Measurements from ENCODE around the gene NOS1AP.
"Not testable (repeated sequence)": the region's sequence is repeated elsewhere in the genome, so short reads cannot be mapped to it uniquely, and the experiment has no call there.

The NOS1AP gene

GRCh38 chr1:162172311-162173102, 103.0 kb downstream of the NOS1AP start:
- no peak for DNase-seq

GRCh38 chr1:162173607-162174006, 104.1 kb downstream of the NOS1AP start:
- not testable (repeated sequence) for DNase-seq

- not testable (repeated sequence) for DNase-seq
Measured at GRCh38 chr1:162174027-162174426, 104.5 kb downstream of the NOS1AP start.

GRCh38 chr1:162175379-162176081, 106.0 kb downstream of the NOS1AP start:
- no peak for DNase-seq

- DNase-seq = no peak
Measured at GRCh38 chr1:162177126-162177525, 107.6 kb downstream of the NOS1AP start.

- no peak for DNase-seq
Measured at GRCh38 chr1:162178432-162178831, 108.9 kb downstream of the NOS1AP start.

- no peak for DNase-seq
Measured at GRCh38 chr1:162179121-162179520, 109.6 kb downstream of the NOS1AP start.

GRCh38 chr1:162180813-162181212, 111.3 kb downstream of the NOS1AP start:
- DNase-seq = no peak

GRCh38 chr1:162182090-162182489, 112.6 kb downstream of the NOS1AP start:
- no peak for DNase-seq

GRCh38 chr1:162185314-162186025, 116.0 kb downstream of the NOS1AP start:
- no peak for DNase-seq

- no peak for DNase-seq
Measured at GRCh38 chr1:162186026-162186374, 116.5 kb downstream of the NOS1AP start.

- DNase-seq = no peak
Measured at GRCh38 chr1:162186406-162186805, 116.9 kb downstream of the NOS1AP start.

- no peak for DNase-seq
Measured at GRCh38 chr1:162187687-162188276, 118.3 kb downstream of the NOS1AP start.

- no peak for DNase-seq
Measured at GRCh38 chr1:162189345-162189744, 119.9 kb downstream of the NOS1AP start.

- no peak for DNase-seq
Measured at GRCh38 chr1:162191396-162192305, 122.2 kb downstream of the NOS1AP start.

GRCh38 chr1:162192306-162192678, 122.8 kb downstream of the NOS1AP start:
- no peak for DNase-seq

- DNase-seq = no peak
Measured at GRCh38 chr1:162192763-162193162, 123.3 kb downstream of the NOS1AP start.

- DNase-seq = no peak
Measured at GRCh38 chr1:162193221-162193620, 123.7 kb downstream of the NOS1AP start.

GRCh38 chr1:162193815-162194214, 124.3 kb downstream of the NOS1AP start:
- no peak for DNase-seq

GRCh38 chr1:162195567-162195966, 126.1 kb downstream of the NOS1AP start:
- no peak for DNase-seq

GRCh38 chr1:162196387-162196786, 126.9 kb downstream of the NOS1AP start:
- DNase-seq = no peak

GRCh38 chr1:162197041-162197531, 127.6 kb downstream of the NOS1AP start:
- DNase-seq = no peak

Measured in SHP77 treated with DMSO at 0.1 percent for 48 hours (cell line).